Activated T-cell treated with anti-CD3 and anti-CD28 coated beads for 24 hours (primary cell): ENCODE results near the gene LRRTM1.

Experiments
- DNase-seq: peaks from one replicate; pipeline ENCODE4 v3.0.0-alpha.2; 2020; ENCODE audit warnings: low read depth

Gene LRRTM1

GRCh38 chr2:80303909-80304837 is at the start of gene LRRTM1:
TSS of gene LRRTM1 (minus strand) at chr2:80304752. CDS start at chr2:80303819, 933 bp downstream.
- no peak for DNase-seq

GRCh38 chr2:80351231-80351630 is 46.7 kb upstream of the LRRTM1 start:
- no peak for DNase-seq

GRCh38 chr2:80348953-80349352 is 44.4 kb upstream of the LRRTM1 start:
- no peak for DNase-seq

- DNase-seq: no peak
These were observed 43.5 kb upstream of the LRRTM1 start for GRCh38 chr2:80348078-80348477.

- DNase-seq: no peak
These were observed 35.5 kb upstream of the LRRTM1 start for GRCh38 chr2:80340022-80340421.

GRCh38 chr2:80338794-80339193 is 34.2 kb upstream of the LRRTM1 start:
- no peak for DNase-seq

GRCh38 chr2:80335411-80335810 is 30.9 kb upstream of the LRRTM1 start:
- DNase-seq: no peak

- DNase-seq: no peak
These were observed 29.3 kb upstream of the LRRTM1 start for GRCh38 chr2:80333886-80334285.

- DNase-seq: no peak
These were observed 26.2 kb upstream of the LRRTM1 start for GRCh38 chr2:80330527-80331450.

GRCh38 chr2:80329491-80329890 is 24.9 kb upstream of the LRRTM1 start:
- DNase-seq: no peak

GRCh38 chr2:80328159-80328571 is 23.6 kb upstream of the LRRTM1 start:
- no peak for DNase-seq

GRCh38 chr2:80326861-80327260 is 22.3 kb upstream of the LRRTM1 start:
- no peak for DNase-seq

- no peak for DNase-seq
These were observed 21.7 kb upstream of the LRRTM1 start for GRCh38 chr2:80326214-80326613.

GRCh38 chr2:80324525-80324924 is 20.0 kb upstream of the LRRTM1 start:
- no peak for DNase-seq

- no peak for DNase-seq
These were observed 19.1 kb upstream of the LRRTM1 start for GRCh38 chr2:80323610-80324009.

GRCh38 chr2:80322958-80323357 is 18.4 kb upstream of the LRRTM1 start:
- DNase-seq: no peak

GRCh38 chr2:80322311-80322920 is 17.9 kb upstream of the LRRTM1 start:
- DNase-seq: no peak

- DNase-seq: no peak
These were observed 7.8 kb upstream of the LRRTM1 start for GRCh38 chr2:80312282-80312839.

- no peak for DNase-seq
These were observed 6.8 kb upstream of the LRRTM1 start for GRCh38 chr2:80311304-80311703.

- no peak for DNase-seq
These were observed 1.3 kb downstream of the LRRTM1 start for GRCh38 chr2:80303006-80303908.
